Sigmoid colon (tissue), 7 donors: ENCODE results near the gene MACIR. TPM values are rescaled to one million over a fixed set of nuclear protein-coding genes. Genes with fewer than 3 reads are reported as not detected.

Experiments
- DNase-seq: peaks from one replicate; pipeline ENCODE4 v3.0.0-alpha.2; 2019
- H3K27ac ChIP-seq, 4 donors: fragments of 200-600 bp; sonication (generic); one replicate each; pipeline ENCODE4 v1.5.1; 2016 to 2019; ENCODE audit warnings: mild to moderate bottlenecking in 1 of 4
- H3K27me3 ChIP-seq, 3 donors: fragments of 200-600 bp; sonication (generic); one replicate each; pipeline ENCODE4 v1.5.1; 2019; ENCODE audit warnings: mild to moderate bottlenecking in 1 of 3
- H3K36me3 ChIP-seq, 4 donors: fragments of 200-600 bp; sonication (generic); one replicate each; pipeline ENCODE4 v1.5.1; 2016 to 2019
- H3K4me1 ChIP-seq, 4 donors: fragments of 200-600 bp; sonication (generic); one replicate each; pipeline ENCODE4 v1.5.1; 2017 to 2019
- H3K4me3 ChIP-seq, 4 donors: fragments of 200-600 bp; sonication (generic); one replicate each; pipeline ENCODE4 v1.5.1; 2017 to 2019; ENCODE audit warnings: mild to moderate bottlenecking in 2 of 4, moderate library complexity in 1 of 4
- H3K9me3 ChIP-seq, 4 donors: fragments of 200-600 bp in 3 of 4; sonication (generic) in 3 of 4; one replicate each; pipeline versions ENCODE4 v1.5.1 to v1.6.1; 2013 to 2019
- CTCF ChIP-seq, 4 experiments: fragments of 450-650 bp in 3 of 4; fragments of 200-600 bp in 1 of 4; IDR thresholded peaks; one replicate each; pipeline ENCODE4 v1.5.1; 2016 to 2019; ENCODE audit warnings: antibody characterized with exemption in 4 of 4, mild to moderate bottlenecking in 3 of 4, moderate library complexity in 2 of 4
- EP300 ChIP-seq, 4 donors: sonication (generic); formaldehyde crosslinking; IDR thresholded peaks; one replicate each; pipeline ENCODE4 v1.6.1; 2017; ENCODE audit warnings: antibody characterized with exemption in 4 of 4
- POLR2A ChIP-seq, 2 donors: fragments of 450-650 bp; IDR thresholded peaks; one replicate each; pipeline ENCODE4 v1.6.1; 2016; ENCODE audit warnings: antibody characterized with exemption in 2 of 2, mild to moderate bottlenecking in 2 of 2, moderate library complexity in 2 of 2
- POLR2AphosphoS5 ChIP-seq, 4 donors: sonication (generic); formaldehyde crosslinking; IDR thresholded peaks; one replicate each; pipeline ENCODE4 v1.6.1; 2017; ENCODE audit warnings: antibody characterized with exemption in 4 of 4
- WGBS, 2 donors: extraction: QIAGEN DNeasy Blood & Tissue Kit; methylation state at CpG; one replicate each; pipeline ENCODE4 v1.1.7; 2013; 5-methylcytosine and 5-hydroxymethylcytosine counted together
- intact Hi-C: fragments of 100-400 bp; cut with DNase I; formaldehyde crosslinking; loops from one replicate; pipeline ENCODE4 v1.15.1; 2023
- polyA plus RNA-seq, 3 donors: library from polyadenylated mRNA; stranded (reverse); fragments of 200-250 nt; gene quantifications; one replicate each; pipeline ENCODE4 v1.2.3, GENCODE V29; 2013
- total RNA-seq, 4 donors: library from RNA; depleted of rRNA; stranded (reverse); fragments of >200 nt; gene quantifications; one replicate each; pipeline ENCODE4 v1.1.0, GENCODE V29; 2016
- donor health status: healthy with polysubstance abuse.
- donor health status: Bipolar disorder and iron deficiency.
- donor health status: healthy.

Gene MACIR
- total and polyA plus RNA-seq, 7 donors = 2.6 to 74.9 (median 9.3) TPM

- Histone ChIP-seq H3K27ac (no peak overlapping the region), H3K9me3 (peaks cover 0 to 4% (median 3%) of the 10 kb centered on the region in 4 donors), H3K36me3 (no peaks in the 10 kb centered on the region), H3K4me3 (no peak overlapping the region), H3K4me1 (no peaks in the 10 kb centered on the region), H3K27me3 (no peaks in the 10 kb centered on the region)
- no peak for TF ChIP-seq POLR2AphosphoS5 (IDR thresholded peaks at IDR 0.05)
- TF ChIP-seq CTCF (IDR thresholded peaks at IDR 0.05) = no peak
- no peak for TF ChIP-seq POLR2A (IDR thresholded peaks at IDR 0.05)
- TF ChIP-seq EP300 (IDR thresholded peaks at IDR 0.05) = no peak
- WGBS, 2 donors = 17 to 75% methylated on average over 1 of the region's 1 CpG
- no peak for DNase-seq
- intact Hi-C loops = no loop called here
These were observed 20.8 kb upstream of the MACIR start for GRCh38 chr5:103237778-103238177.

- Histone ChIP-seq H3K9me3 (peaks cover 0 to 4% (median 3%) of the 10 kb centered on the region in 4 donors), H3K4me1 (peaks cover 0 to 7% (median 0%) of the 10 kb centered on the region in 4 donors), H3K4me3 (no peak overlapping the region), H3K27me3 (no peaks in the 10 kb centered on the region), H3K36me3 (no peaks in the 10 kb centered on the region), H3K27ac (peak overlapping the region in 1 of 4 donors; percentile 53)
- intact Hi-C loops = no loop called here
- 76 to 77% methylated on average over 2 of the region's 2 CpGs for WGBS, 2 donors
- TF ChIP-seq POLR2A (IDR thresholded peaks at IDR 0.05) (no peak), POLR2AphosphoS5 (IDR thresholded peaks at IDR 0.05) (no peak), EP300 (IDR thresholded peaks at IDR 0.05) (no peak), CTCF (IDR thresholded peaks at IDR 0.05) (no peak)
- DNase-seq = no peak
These were observed 14.9 kb upstream of the MACIR start for GRCh38 chr5:103243665-103244064.

GRCh38 chr5:103244398-103244797 is 14.2 kb upstream of the MACIR start:
- Histone ChIP-seq H3K27ac (peak overlapping the region in 1 of 4 donors; percentile 53), H3K36me3 (no peaks in the 10 kb centered on the region), H3K4me1 (peaks cover 0 to 7% (median 0%) of the 10 kb centered on the region in 4 donors), H3K4me3 (no peak overlapping the region), H3K9me3 (peaks cover 0 to 2% (median 0%) of the 10 kb centered on the region in 4 donors), H3K27me3 (no peaks in the 10 kb centered on the region)
- DNase-seq = no peak
- TF ChIP-seq POLR2AphosphoS5 (IDR thresholded peaks at IDR 0.05) (no peak), POLR2A (IDR thresholded peaks at IDR 0.05) (no peak), EP300 (IDR thresholded peaks at IDR 0.05) (no peak), CTCF (IDR thresholded peaks at IDR 0.05) (no peak)
- intact Hi-C loops = no loop called here

GRCh38 chr5:103245761-103246160 is 12.8 kb upstream of the MACIR start:
- H3K27me3 ChIP-seq = no peaks in the 10 kb centered on the region

More at GRCh38 chr5:103245761-103246160, 12.8 kb upstream of the MACIR start:
- Histone ChIP-seq H3K4me3 (no peak overlapping the region), H3K27ac (no peak overlapping the region), H3K36me3 (no peaks in the 10 kb centered on the region), H3K9me3 (peaks cover 0 to 2% (median 0%) of the 10 kb centered on the region in 4 donors), H3K4me1 (peaks cover 0 to 7% (median 0%) of the 10 kb centered on the region in 4 donors)
- intact Hi-C loops = no loop called here
- TF ChIP-seq POLR2AphosphoS5 (IDR thresholded peaks at IDR 0.05) (no peak), EP300 (IDR thresholded peaks at IDR 0.05) (no peak), CTCF (IDR thresholded peaks at IDR 0.05) (no peak), POLR2A (IDR thresholded peaks at IDR 0.05) (no peak)
- DNase-seq = no peak
- WGBS, 2 donors = 70 to 93% methylated on average over 4 of the region's 4 CpGs
